ENCODE results near the gene ATG2B.
A peak's percentile ranks its signal among the peaks of the same experiment; 100 is the strongest.

The ATG2B gene

GRCh38 chr14:96268431-96269358 lies 94.4 kb downstream of the ATG2B start:
- peak; percentile 79 for DNase-seq

DNA sequence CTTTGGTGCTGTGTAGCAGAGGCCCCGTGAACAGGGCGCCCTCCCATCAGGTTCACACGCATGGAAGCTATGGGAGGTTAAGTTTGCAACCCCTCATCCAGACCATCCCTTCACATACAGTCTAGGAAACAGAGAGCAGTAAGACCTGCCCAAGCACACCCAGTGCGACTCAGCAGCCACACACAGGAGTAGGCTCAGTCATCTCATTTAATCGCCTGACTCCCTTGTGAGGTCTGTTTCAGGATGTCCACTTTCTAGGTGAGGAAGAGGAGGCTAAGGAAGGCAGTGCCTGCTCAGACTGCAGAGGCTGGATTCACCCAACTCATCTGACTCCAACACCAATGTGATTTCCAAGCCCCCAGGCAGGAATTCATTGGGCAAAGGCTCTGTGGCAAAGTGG lies 95.2 kb downstream of the ATG2B start:
- peak; percentile 52 for DNase-seq

- DNase-seq: peak; percentile 96
Observed at GRCh38 chr14:96267336-96267735, 95.8 kb downstream of the ATG2B start.

DNA sequence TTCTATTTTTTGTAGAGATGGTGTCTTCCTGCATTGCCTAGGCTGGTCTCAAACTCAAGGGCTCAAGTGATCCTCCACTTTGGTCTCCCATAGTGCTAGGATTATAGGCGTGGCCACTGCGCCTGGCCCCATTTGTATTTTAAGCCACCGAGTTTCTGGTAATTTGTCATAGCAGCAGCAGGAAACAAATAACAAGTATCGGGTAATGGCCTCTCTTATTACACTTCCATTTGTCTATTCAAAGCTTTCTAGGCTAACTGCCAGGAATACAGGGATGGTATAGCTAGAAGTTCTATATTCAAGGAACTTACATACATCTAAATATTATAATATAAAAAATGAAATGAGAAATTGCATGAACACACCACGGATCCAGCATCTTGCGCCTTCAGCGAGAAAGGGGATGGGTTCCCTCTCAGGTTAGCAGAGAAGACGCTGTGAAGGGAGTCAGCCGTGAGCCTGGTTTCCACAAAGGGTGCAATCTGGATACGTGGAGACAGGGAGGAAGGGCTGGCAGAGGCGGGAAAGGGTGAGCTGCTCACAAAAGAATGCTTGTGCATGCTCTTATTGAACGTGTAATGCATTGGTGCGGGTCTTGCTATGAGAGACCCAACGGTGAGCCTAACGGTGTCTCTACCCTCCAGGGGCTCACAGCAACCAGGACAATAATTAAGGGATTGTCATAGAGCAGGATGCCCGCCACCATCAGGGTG lies 97.6 kb downstream of the ATG2B start:
- peak; percentile 81 for DNase-seq

DNA sequence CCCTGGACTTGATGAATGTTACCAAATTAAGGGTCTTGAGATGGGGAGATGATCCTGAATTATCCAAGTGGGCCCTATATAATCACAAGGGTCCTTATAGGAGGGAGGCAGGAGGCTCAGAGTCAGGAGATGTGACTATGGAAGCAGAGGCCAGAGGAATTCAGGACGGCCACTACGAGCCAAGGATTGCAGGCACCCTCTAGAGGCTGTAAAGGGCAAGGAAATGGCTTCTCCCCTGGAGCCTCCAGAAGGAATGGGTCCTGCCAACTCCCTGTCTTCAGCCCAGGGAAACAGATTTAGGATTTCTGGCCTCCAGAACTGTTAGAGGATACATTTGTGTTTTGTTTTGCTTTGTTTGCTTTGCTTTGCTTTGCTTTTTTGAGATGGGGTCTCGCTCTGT lies 98.3 kb downstream of the ATG2B start:
- DNase-seq: peak; percentile 50

- no peak for DNase-seq
Observed at GRCh38 chr14:96264200-96264553, 99.0 kb downstream of the ATG2B start.

GRCh38 chr14:96263347-96264199 lies 99.6 kb downstream of the ATG2B start:
- peak; percentile 77 for DNase-seq

DNA sequence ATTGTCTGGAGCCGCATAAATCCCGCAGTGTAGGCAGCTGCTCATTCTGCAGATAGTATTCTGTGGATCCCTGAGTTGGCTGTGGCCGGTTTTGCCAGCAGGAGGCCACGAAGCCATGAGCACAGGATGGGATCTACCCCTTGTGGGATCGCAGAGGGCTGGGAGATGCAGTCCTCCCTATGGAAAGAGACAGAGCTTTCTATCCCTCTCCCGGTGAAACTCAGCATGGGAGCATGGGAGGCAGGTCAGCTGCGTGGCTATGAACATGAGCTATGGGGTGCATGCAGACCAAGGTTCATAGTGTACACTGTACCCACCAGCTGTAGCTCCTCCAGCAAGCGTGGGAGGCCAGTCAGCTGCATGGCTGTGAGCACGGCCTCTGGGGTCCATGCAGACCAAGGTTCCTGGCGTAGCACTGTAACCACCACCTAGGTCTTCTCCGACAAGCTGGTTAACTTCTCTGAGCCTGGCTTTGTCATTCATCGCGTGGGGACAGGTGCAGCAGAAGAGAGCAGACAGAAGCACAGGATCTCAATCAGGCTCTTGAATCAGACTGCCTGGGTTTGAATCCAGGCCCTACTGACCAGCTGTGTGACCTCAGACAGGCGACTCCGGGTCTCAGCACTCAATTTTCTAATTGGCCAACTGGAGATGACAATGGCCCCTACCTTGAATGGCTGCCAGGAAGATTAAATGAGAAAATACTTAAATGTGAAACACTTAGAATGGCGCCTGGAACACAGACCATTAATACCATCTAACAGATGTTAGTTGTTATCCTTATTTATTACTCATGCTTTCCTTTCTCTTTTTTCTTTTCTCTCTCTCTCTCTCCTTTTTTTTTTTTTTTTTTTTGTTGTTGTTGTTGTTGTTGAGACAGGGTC lies 101.1 kb downstream of the ATG2B start:
- peak; percentile 32 for DNase-seq

GRCh38 chr14:96261053-96261452 lies 102.1 kb downstream of the ATG2B start:
- peak; percentile 75 for DNase-seq

DNA sequence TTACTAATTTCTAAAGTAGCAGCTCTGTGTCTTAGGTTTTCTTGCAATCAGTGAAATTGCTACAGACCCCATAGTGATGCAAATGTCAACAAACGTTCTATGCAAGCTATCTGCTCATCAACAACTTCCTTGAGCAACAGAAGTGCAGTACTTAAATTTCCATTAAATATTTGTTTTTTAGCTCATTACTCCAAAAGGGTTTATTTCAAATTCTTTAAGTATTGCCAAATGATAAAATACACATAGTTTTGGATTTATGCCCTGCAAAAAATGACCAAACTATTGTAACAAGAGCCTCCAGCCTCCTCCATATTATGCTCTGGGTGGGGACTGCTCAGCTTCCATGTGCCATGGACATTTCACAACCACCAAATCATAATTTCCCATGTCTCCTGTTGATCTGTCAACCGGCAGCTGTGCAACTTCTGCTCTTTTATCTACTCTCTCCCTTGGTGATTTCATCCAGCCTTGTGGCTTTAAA lies 102.8 kb downstream of the ATG2B start:
- DNase-seq: peak; percentile 20

DNA sequence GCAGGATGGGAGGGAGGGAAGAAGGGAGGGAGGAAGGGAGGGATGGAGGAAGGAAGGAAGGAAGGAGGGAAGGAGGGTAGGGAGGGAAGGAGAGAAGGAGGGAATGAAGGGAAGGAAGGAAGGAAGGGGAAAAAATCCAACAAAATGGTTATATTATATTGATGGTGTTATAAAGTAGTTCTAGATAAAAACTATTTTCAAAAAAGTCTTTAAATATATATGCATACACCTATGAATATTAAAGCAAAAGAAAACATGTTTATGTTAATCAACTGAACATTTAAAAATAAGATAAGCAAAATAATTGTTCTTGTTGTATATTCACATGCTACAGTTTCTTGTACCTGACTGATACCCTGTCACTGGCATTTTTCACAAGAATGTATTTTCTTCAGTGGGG lies 105.2 kb downstream of the ATG2B start:
- DNase-seq: no peak

- no peak for DNase-seq
Observed at GRCh38 chr14:96257056-96257455, 106.1 kb downstream of the ATG2B start.

- DNase-seq: no peak
Observed at GRCh38 chr14:96256407-96256806, 106.7 kb downstream of the ATG2B start.

- DNase-seq: no peak
Observed at GRCh38 chr14:96255501-96256366, 107.4 kb downstream of the ATG2B start, which contains the start of gene BDKRB1. Gene BDKRB1, plus strand, starts transcription at chr14:96256210. Its CDS starts 7,473 bp downstream, at chr14:96263683.

DNA sequence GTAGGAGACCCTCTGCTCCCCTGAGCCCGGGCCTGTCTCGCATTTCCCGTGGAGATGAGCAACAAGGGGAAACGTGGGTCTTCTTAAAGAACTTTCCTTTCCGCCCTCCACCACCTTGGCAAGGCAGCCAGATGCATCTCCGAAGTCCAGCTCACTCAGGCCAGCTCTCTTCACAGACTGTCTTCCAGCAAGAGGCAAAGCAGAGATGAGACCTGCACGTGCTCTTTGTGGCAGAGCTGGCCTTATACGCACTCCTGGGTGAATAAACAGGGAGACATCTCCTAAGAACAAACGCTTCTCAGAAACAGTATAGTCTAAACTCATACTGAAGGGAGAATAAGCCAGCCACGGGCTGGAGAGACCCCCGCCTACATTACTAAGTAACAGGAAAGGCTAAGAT lies 108.5 kb downstream of the ATG2B start:
- DNase-seq: no peak

DNA sequence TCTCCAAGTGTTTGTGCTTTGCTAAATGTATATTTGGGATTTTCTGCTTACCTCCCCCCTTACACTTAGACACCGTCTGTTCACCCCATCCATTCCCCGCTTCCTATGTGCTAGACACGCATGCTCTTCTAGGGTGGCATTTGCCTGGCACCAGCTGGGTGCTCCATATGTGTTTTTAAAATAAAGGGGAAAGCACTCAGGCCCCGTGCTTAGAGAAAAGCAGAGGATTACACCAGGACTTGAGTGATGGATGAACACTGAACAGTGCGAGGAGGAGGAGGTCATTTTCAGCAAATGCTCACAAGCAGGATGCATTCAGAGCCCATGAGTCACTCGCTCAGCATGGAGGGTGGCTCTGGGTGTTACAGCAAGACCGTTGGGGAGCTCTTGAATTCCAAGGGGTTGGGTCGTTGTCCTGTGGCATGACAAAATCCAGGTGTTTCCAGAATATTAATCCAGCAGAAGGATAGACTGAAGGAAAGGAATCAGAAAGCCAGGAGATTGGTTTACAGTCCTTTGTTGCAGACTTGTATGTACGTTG lies 110.1 kb downstream of the ATG2B start:
- peak; percentile 23 for DNase-seq

DNA sequence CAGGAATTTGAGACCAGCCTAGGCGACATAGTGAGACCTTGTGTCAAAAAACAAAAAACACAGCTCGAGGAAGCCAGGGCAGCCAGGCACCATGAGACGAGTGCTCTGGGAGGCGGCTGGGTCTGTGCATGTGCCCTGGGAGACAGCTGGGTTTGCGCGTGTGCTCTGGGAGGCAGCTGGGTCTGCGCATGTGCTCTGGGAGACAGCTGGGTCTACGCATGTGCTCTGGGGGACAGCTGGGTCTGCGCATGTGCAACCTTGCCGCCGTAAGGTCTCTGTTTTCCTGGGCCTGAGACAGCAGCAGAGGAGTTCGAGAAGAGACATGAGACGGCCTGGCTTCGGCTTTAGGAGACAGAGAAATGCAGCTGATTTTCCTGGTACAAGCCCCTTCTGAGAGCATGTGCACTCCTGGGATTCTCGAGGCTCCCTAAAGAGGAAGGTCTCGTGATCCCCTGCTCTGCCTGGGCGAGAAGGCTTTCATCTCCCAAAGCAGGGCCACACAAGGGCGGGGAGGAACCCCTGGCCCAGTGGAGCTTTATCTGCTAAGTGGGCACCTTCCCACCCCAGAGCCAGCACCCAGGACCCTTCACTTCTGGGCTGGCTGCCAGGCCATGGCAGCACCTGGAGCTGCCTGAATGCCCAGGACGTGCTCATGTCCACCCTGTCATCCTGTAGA lies 110.7 kb downstream of the ATG2B start:
- no peak for DNase-seq

DNA sequence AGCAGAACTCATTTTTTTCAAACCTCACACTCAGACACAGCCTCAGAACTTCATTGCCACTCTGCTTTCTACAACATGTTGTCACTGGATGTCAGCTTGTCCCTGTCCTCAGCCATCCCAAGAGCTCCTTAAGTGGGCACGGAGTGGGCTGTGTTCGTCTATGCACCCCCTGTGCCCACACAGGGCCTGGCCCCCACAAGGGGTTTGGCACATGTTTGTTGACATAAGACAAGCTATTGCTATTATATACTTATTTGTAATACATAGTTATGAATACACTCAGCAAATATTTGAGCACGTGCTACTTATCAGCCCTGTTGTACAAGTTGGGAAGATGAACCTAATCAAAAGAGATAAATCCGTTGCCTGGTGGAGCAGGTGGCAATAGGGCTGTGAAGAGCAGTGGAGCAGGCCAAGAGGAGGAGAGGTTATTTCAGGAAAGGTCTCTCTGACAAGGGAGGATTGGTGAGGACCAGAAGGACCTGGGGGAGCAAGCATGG lies 111.4 kb downstream of the ATG2B start:
- no peak for DNase-seq

DNA sequence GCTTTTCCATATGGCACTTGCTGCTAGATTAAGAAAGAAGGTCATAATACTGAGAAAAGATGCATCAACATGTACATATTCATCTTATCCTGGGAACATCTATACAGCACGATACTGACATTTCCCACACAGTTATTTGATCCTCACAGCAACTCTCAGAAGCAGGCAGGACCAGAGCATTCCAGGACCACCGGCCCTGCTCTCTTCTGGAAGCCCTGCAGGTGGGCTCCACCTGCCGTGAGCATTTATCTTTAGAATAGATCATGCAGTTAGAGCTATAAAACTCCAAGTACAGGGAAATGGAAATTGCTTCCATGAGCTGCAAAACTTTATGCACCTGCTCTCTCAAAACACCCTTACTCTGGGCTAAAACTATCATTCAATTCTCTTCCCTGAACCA lies 112.7 kb downstream of the ATG2B start:
- peak; percentile 34 for DNase-seq

DNA sequence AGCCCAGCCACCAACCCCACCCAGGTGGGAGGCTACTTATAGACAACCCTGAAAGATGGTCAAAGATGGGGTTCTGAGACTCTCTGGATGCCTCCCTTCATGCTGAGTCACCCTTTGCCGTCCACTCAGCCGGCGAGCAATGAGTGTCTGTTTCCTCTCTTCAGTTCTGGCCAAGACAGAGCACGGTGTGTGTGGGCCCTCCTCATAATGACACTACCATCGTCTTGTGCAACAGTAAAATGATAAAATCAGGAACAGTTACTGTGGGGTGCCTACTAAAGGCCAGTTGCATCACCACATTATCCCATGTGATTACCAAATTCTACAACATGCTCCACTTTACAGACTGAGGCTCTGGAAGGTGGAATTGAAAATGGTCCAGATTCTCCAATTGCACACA lies 114.1 kb downstream of the ATG2B start:
- DNase-seq: no peak

Measured in NCI-H69 (cell line).